HG03025 (cell line): ENCODE data around the gene THOC1.
"Not testable (repeated sequence)": the region's sequence is repeated elsewhere in the genome, so short reads cannot be mapped to it uniquely, and the experiment has no call there.

Experiments used
- ATAC-seq: cut with Tn5 transposase; IDR thresholded peaks from one replicate; pipeline ENCODE4 v1.9.1; 2021; ENCODE audit warnings: mild to moderate bottlenecking, moderate library complexity; ENCODE audit not compliant: unreplicated experiment, low FRiP score

THOC1 gene

GRCh38 chr18:267688-268552 is at the start of gene THOC1:
TSS of gene THOC1 (minus strand) at chr18:268047. CDS start at chr18:268019, 28 bp downstream.
- ATAC-seq = peak; percentile 92

DNA sequence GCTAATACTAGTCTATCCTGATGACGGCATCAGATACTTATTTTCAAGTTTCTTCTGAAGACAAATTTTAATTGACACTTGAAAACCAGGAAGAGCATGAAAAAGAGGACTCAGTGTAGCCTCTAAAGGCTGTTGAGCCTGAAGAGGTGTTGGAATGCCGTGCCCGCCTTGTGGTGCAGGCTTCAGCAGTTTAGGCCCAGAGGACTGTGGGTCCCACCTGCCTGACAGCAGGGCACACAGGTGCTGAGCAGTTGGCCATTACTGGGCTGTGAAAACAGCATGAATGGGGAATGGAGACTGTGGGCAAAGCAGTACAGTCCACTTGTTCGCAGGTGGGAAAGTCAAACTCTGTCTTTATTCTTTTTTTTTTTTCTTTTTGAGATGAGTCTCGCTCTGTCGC is 49.8 kb upstream of the THOC1 start:
- no peak for ATAC-seq

- ATAC-seq = no peak
These were observed 48.5 kb upstream of the THOC1 start for GRCh38 chr18:316393-316792.

- no peak for ATAC-seq
These were observed 46.1 kb upstream of the THOC1 start for GRCh38 chr18:313931-314330.

GRCh38 chr18:312415-312814 is 44.6 kb upstream of the THOC1 start:
- ATAC-seq = no peak

GRCh38 chr18:310042-310441 is 42.2 kb upstream of the THOC1 start:
- no peak for ATAC-seq

- not testable (repeated sequence) for ATAC-seq
These were observed 40.2 kb upstream of the THOC1 start for GRCh38 chr18:308086-308485.

- no peak for ATAC-seq
These were observed 38.9 kb upstream of the THOC1 start for GRCh38 chr18:306608-307255.

GRCh38 chr18:305003-305501 is 37.2 kb upstream of the THOC1 start:
- ATAC-seq = no peak

DNA sequence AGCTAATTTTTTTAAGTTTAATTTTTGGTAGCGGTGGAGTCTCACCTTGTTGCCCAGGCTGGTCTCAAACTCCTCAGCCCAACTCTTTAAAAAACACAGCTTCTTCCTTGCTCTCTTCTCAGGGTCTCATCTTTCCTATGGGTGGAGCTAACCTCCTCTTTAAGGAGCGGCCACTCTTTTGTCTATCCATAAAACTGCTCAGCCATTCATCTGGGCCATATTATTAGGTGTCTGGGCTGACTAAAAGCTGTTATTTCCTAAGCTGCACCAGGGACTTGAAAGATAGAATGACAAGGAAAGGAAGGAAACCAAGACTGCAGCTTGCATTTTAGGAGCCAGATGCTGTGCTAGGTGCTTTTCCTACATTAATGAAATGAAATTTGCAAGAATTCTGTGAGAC is 35.8 kb upstream of the THOC1 start:
- ATAC-seq = no peak

- ATAC-seq = no peak
These were observed 35.2 kb upstream of the THOC1 start for GRCh38 chr18:303011-303410.

DNA sequence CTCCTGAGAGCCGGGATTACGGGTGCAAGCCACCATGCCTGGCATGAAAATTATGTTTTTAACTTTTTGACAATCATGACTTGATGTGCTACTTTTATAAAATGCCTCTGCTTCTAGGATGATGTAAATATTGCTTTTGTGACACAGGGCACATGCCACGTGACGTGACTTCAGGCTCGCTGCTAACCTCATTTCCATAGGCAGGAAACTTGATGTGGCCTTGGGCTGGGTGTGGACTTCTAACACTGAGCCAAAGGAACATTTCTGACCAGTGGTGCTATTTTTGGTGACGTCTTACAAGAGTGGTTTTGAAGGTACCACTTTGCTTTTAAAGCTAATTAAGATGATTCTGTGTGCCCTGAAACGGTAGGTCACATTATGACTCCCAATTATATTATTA is 34.2 kb upstream of the THOC1 start:
- ATAC-seq = no peak

DNA sequence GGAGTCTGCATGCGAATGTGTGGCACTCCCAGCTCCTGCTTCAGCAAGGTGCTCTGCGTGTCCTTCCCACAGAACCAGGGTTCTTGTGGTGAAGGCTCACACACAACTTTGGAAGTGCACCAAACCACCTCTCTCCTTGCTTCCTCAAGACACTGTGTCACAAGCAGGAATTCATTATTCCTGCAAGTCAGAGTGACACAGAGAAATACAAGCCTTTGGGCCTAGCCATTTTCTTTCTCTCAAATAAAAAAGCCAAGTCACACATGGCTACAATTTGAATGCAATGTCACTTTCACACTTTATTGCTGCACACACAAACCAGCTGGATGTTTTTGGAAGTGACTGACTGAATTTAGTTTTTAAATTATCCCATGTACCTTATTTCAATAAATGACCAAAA is 30.1 kb upstream of the THOC1 start:
- no peak for ATAC-seq

GRCh38 chr18:295756-296490 is 28.1 kb upstream of the THOC1 start:
- ATAC-seq = no peak

DNA sequence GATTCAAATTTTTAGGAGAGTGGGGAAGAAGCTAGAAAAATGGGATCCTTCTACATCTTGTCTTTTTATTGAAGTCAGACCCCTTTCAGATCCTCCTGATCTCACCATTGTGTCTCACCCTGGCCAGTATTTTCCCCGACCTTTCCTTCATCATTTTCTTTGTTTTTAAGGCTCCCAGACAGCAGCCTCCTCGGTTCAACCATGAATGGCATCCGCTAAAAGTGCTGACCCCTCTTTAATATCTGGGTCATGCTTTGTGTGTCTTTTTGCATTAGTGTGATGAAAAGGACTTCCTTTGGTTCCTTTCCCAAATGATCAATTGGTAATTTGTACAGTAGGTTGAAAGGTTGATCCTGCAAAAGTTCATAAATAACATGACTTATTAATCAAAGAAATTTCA is 26.7 kb upstream of the THOC1 start:
- ATAC-seq = no peak

GRCh38 chr18:293536-293935 is 25.7 kb upstream of the THOC1 start:
- ATAC-seq = no peak

DNA sequence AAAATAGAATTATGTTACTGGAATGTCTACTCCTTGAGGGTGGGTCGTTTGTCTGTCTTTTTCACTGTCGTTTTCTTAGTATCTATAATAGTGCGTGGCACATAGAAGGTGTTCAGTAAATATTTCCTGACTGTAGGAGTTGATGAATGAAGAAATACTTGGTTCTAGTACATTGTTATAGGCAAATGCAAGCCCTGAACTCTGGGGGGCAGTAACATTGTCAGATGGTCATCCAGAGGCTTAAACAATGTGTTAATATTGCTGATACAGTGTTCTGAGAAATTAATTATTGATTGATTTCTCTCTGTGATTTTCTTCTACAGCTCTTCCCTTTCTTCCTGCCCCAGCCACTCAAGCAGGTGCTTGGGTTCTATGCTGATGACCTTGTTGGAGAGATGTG is 24.4 kb upstream of the THOC1 start:
- no peak for ATAC-seq

- ATAC-seq = not testable (repeated sequence)
These were observed 22.1 kb upstream of the THOC1 start for GRCh38 chr18:289970-290369.

GRCh38 chr18:289026-289425 is 21.2 kb upstream of the THOC1 start:
- ATAC-seq = no peak

GRCh38 chr18:286515-287310 is 18.9 kb upstream of the THOC1 start:
- ATAC-seq = no peak
